Lower leg skin (tissue), 4 donors: ENCODE data around the gene ZNF69. TPM values are rescaled to one million over a fixed set of nuclear protein-coding genes. Genes with fewer than 3 reads are reported as not detected.
A peak's percentile ranks its signal among the peaks of the same experiment; 100 is the strongest.
"Not testable (repeated sequence)": the region's sequence is repeated elsewhere in the genome, so short reads cannot be mapped to it uniquely, and the experiment has no call there.

Experiments used
- DNase-seq, 2 donors: peaks; one replicate each; pipeline ENCODE4 v3.0.0-alpha.2; 2019; ENCODE audit warnings: low spot score in 2 of 2
- H3K4me3 ChIP-seq: fragments of 200-600 bp; sonication (generic); 2 replicates; pipeline ENCODE4 v1.5.1; 2017; ENCODE audit warnings: mild to moderate bottlenecking, low read depth; ENCODE audit not compliant: poor library complexity, severe bottlenecking
- CTCF ChIP-seq, 3 donors: fragments of 450-650 bp; IDR thresholded peaks; one replicate each; pipeline ENCODE4 v1.5.1; 2016; ENCODE audit warnings: antibody characterized with exemption in 3 of 3, mild to moderate bottlenecking in 3 of 3, moderate library complexity in 2 of 3
- POLR2A ChIP-seq, 2 donors: fragments of 450-650 bp; IDR thresholded peaks; one replicate each; pipeline ENCODE4 v1.6.1; 2016 to 2017; ENCODE audit warnings: antibody characterized with exemption in 2 of 2, mild to moderate bottlenecking in 1 of 2, moderate library complexity in 1 of 2
- WGBS, 2 donors: methylation state at CpG; one replicate each; pipeline ENCODE4 v1.1.5; 2018; 5-methylcytosine and 5-hydroxymethylcytosine counted together
- intact Hi-C: fragments of 100-400 bp; cut with DNase I; formaldehyde crosslinking; loops from one replicate; pipeline ENCODE4 v1.15.0; 2023; ENCODE audit warnings: low total_unique reads
- total RNA-seq, 4 donors: library from RNA; depleted of rRNA; stranded (reverse); fragments of >200 nt; gene quantifications; one replicate each; pipeline ENCODE4 v1.1.0, GENCODE V29; 2016

The ZNF69 gene
- total RNA-seq, 4 donors from 2014 or later: 2.0 to 5.5 (median 3.8) TPM

DNA sequence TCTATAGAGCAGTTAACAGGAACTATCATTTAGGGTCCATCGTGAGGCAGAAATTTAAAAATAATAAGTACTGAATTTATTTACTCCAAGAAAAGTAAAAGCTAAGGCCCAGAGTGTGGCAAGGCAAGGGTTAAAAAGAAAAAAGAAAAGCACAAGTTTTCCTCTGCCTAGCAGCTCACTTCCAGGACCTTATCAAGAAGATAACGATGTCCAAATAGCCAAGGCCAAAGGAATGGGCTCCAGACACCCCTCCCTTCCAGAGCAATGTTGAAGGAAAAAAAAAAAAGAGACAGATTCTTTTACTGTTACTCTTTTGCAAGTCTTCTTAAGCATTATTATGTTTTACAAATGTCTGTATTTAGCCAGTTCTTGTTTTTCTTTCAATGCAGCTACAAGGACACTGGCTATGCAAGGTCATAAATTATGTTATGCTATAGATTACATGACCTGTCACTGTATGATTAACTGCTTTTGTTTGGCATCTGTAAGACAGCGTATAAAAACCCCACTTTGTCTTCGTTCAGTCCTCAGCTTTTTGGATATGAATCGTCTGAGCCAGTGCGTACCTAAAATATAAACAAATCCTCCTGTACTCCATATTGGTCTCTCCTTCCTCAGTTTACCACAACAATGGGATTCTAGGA, 34.4 kb downstream of the ZNF69 start:
- no peak overlapping the region for H3K4me3 ChIP-seq
- intact Hi-C loops: loop anchor here (5.0 kb wide), 1 partner anchor 70 kb away; no protein-coding TSS in a partner anchor
- WGBS, 2 donors: 41 to 48% methylated on average over 6 of the region's 6 CpGs
- TF ChIP-seq POLR2A (IDR thresholded peaks at IDR 0.05): no peak
- TF ChIP-seq CTCF (IDR thresholded peaks at IDR 0.05): no peak
- no peak for DNase-seq

- intact Hi-C loops: loop anchor here (5.0 kb wide), 1 partner anchor 67 kb away; no protein-coding TSS in a partner anchor
- peak; percentile 97 to 99 for DNase-seq
- TF ChIP-seq CTCF (IDR thresholded peaks at IDR 0.05) (no peak), POLR2A (IDR thresholded peaks at IDR 0.05) (no peak)
- peak within 1 kb of the TSS; percentile 92 for H3K4me3 ChIP-seq
- 1% methylated on average over 27 to 35 of the region's 53 CpGs for WGBS, 2 donors
Observed at GRCh38 chr19:11924886-11925650, 37.5 kb downstream of the ZNF69 start, which contains the start of gene ZNF700. Gene ZNF700 (plus strand): TSS chr19:11925107. CDS start chr19:11925211, 104 bp downstream.

DNA sequence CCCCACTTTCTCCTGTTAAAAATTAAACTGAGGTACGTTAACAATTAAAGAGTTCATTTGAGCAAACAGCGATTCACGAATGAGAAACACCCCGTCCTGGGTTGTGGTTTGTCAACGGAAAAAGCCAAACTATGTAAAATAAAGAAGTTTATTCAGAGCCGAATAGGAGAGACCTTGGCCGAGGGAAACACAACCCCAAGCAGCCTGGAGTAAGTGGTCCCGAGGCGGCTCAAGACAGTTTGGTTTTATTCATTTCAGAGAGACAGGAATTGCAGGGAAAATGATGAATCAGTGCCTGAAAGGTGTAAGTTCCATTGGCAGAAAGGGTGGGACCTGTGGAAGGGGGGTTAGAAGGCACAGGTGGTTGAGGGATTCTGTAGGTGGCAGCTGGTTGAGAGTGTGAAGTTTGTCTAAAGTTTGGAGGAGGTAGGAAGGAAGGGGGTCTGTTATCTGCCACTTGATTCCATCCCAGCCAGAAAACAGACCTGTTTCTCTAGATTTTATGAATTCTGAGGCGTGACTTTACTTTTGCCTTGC, 38.1 kb downstream of the ZNF69 start:
- peak overlapping the region; percentile 92 for H3K4me3 ChIP-seq
- WGBS, 2 donors: 4 to 5% methylated on average over 10 of the region's 10 CpGs
- intact Hi-C loops, DNase-seq: not testable (repeated sequence)

- no peak for DNase-seq
- intact Hi-C loops: no loop called here
- TF ChIP-seq CTCF (IDR thresholded peaks at IDR 0.05): no peak
- 96% methylated on average over 3 of the region's 3 CpGs for WGBS, 2 donors
- no peak overlapping the region for H3K4me3 ChIP-seq
Observed at GRCh38 chr19:11927227-11927626, 39.6 kb downstream of the ZNF69 start.

DNA sequence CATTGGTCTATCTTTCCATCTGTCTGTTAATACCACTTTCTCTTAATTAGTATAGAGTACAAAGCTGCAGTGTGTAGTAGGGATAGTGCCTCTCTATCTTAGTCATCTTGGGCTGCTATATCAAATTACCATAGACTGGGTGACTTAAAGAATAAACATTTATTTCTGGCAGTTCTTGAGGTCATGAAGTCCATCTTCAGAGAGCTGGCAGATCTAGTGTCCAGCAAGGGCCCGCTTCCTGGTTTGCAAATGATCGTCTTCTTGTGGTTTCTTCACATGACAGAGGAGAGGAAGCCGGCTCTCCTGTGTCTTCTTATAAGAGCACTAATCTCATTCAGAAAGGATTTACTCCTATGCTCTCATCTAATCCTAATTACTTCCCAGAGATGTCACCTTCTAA, 43.5 kb downstream of the ZNF69 start:
- 83 to 86% methylated on average over 3 of the region's 3 CpGs for WGBS, 2 donors
- no peak for TF ChIP-seq POLR2A (IDR thresholded peaks at IDR 0.05)
- no peak for TF ChIP-seq CTCF (IDR thresholded peaks at IDR 0.05)
- H3K4me3 ChIP-seq: no peak overlapping the region
- peak in 1 of 2 donors; percentile 21 for DNase-seq
- intact Hi-C loops: no loop called here

DNA sequence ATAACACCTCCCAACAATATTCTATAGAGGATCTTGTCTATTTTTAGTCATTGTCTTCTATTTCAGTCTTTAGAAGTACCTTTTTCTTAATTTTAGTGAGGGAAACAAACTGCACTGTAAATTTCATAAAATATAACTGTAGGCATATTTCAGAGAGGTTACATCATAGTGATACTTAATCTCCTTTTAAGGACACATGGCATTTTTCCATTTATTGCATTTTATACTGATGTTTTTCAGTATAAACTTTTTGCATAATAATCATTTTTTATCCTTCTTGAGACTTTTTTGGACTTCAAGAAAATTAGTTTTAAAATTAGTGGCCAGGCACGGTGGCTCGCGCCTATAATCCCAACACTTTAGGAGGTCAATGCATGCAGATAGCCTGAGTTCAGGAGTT, 43.9 kb downstream of the ZNF69 start:
- intact Hi-C loops: no loop called here
- TF ChIP-seq POLR2A (IDR thresholded peaks at IDR 0.05) (no peak), CTCF (IDR thresholded peaks at IDR 0.05) (no peak)
- no peak overlapping the region for H3K4me3 ChIP-seq
- DNase-seq: no peak
- WGBS, 2 donors: 95 to 96% methylated on average over 3 of the region's 3 CpGs

DNA sequence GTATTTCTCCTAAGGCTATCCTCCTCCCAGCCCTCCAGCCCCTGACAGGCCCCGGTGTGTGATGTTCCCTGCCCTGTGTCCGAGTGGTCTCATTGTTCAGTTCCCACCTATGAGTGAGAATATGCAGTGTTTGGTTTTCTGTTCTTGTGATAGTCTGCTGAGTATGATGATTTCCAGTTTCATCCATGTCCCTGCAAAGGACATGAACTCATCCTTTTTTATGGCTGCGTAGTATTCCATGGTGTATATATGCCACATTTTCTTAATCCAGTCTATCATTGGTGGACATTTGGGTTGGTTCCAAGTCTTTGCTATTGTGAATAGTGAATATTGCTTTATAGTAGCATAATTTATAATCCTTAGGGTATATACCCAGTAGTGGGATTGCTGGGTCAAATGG, 48.2 kb downstream of the ZNF69 start:
- DNase-seq, H3K4me3 ChIP-seq, intact Hi-C loops: not testable (repeated sequence)
- WGBS, 2 donors: 98 to 99% methylated on average over 3 of the region's 3 CpGs

GRCh38 chr19:11938383-11938782, 50.8 kb downstream of the ZNF69 start:
- not testable (repeated sequence) for DNase-seq

GRCh38 chr19:11941361-11941887, 53.8 kb downstream of the ZNF69 start:
- WGBS, 2 donors: 99 to 100% methylated on average over 6 to 29 of the region's 29 CpGs
- DNase-seq, intact Hi-C loops, H3K4me3 ChIP-seq: not testable (repeated sequence)

More at GRCh38 chr19:11938383-11938782, 50.8 kb downstream of the ZNF69 start:
- H3K4me3 ChIP-seq, intact Hi-C loops: not testable (repeated sequence)
- 95 to 98% methylated on average over 3 of the region's 3 CpGs for WGBS, 2 donors
